GM12878 (cell line): ENCODE results near the gene RHEX. TPM values are rescaled to one million over a fixed set of nuclear protein-coding genes. Genes with fewer than 3 reads are reported as not detected.

Source experiments
- ATAC-seq: fragments of 200-7000 bp; cut with Tn5 transposase; 3 replicates; pipeline ENCODE4 v1.9.1; 2020; ENCODE audit warnings: mild to moderate bottlenecking, moderate library complexity
- BruUV-seq: library from RNA; stranded (reverse); fragments of 400-500 nt; replicated peaks from 2 replicates; lab custom pipeline; 2021; lab: Mats Ljungman, UMichigan
- CTCF ChIA-PET: fragments of 300-600 bp; sonication (Branson Sonifier 250); formaldehyde crosslinking; extraction: SDS; loops from one replicate; lab custom pipeline; 2021; ENCODE audit warnings: inconsistent platforms; lab: Yijun Ruan, JAX
- POLR2A ChIA-PET: fragments of 350-600 bp; formaldehyde crosslinking; extraction: SDS; loops from one replicate; lab custom pipeline; 2021; ENCODE audit warnings: inconsistent platforms; lab: Charles Lee
- RAD21 ChIA-PET: fragments of 300-600 bp; sonication (Branson Sonifier 250); formaldehyde crosslinking; loops from one replicate; lab custom pipeline; 2023; ENCODE audit warnings: antibody characterized with exemption; ENCODE audit not compliant: unreplicated experiment; lab: Charles Lee
- SMC1A ChIA-PET: fragments of 300-600 bp; sonication (Branson Sonifier 250); formaldehyde crosslinking; loops from one replicate; lab custom pipeline; 2023; ENCODE audit not compliant: unreplicated experiment, uncharacterized antibody; lab: Charles Lee
- DNase-seq: peaks from one replicate; pipeline ENCODE4 v3.0.0-alpha.2; 2011; ENCODE audit warnings: low read depth, low spot score
- FAIRE-seq: peaks from 3 replicates; lab custom pipeline; 2011; peaks lifted over from hg19 to GRCh38; lab: Jason Lieb, UNC
- H2AFZ ChIP-seq: 2 replicates; pipeline ENCODE4 v1.6.0; 2011; ENCODE audit warnings: low read depth, low read length, control low read depth; ENCODE audit not compliant: control insufficient read depth
- H3K27ac ChIP-seq: 2 replicates; pipeline ENCODE4 v1.5.1; 2011; ENCODE audit warnings: control low read depth; ENCODE audit not compliant: control insufficient read depth, insufficient read depth
- H3K27me3 ChIP-seq, 2 experiments: replicated peaks in 1 of 2; 2 replicates each; pipeline versions ENCODE4 v1.6.0 to v1.6.1; 2011; ENCODE audit warnings: low read length in 1 of 2; ENCODE audit not compliant: control insufficient read depth in 2 of 2, insufficient read depth in 2 of 2
- H3K36me3 ChIP-seq, 2 experiments: 2 replicates each; pipeline ENCODE4 v1.5.1; 2011; ENCODE audit warnings: low read length in 1 of 2; ENCODE audit not compliant: control insufficient read depth in 2 of 2, insufficient read depth in 2 of 2
- H3K4me1 ChIP-seq: 2 replicates; pipeline ENCODE4 v1.6.1; 2011; ENCODE audit warnings: mild to moderate bottlenecking, low read length, moderate library complexity, mixed read lengths; ENCODE audit not compliant: control insufficient read depth, insufficient read depth
- H3K4me2 ChIP-seq: 2 replicates; pipeline ENCODE4 v1.6.0; 2011; ENCODE audit warnings: control low read depth; ENCODE audit not compliant: control insufficient read depth, insufficient read depth
- H3K4me3 ChIP-seq: fragments of 200-600 bp; sonication (generic); 2 replicates; pipeline ENCODE4 v1.5.1; 2016
- H3K79me2 ChIP-seq: 2 replicates; pipeline ENCODE4 v1.6.0; 2011; ENCODE audit warnings: low read length; ENCODE audit not compliant: control insufficient read depth, insufficient read depth
- H3K9ac ChIP-seq: 2 replicates; pipeline ENCODE4 v1.8.0; 2011; ENCODE audit warnings: low read length, control low read depth, mixed read lengths; ENCODE audit not compliant: control insufficient read depth, insufficient read depth
- H3K9me3 ChIP-seq: replicated peaks from 3 replicates; pipeline ENCODE4 v1.5.1; 2011; ENCODE audit warnings: mild to moderate bottlenecking, low read length; ENCODE audit not compliant: control insufficient read depth, insufficient read depth
- H4K20me1 ChIP-seq: 2 replicates; pipeline ENCODE4 v1.6.0; 2011; ENCODE audit not compliant: control insufficient read depth, insufficient read depth
- IKZF1 ChIP-seq: fragments of 450-650 bp; conservative IDR thresholded peaks from 2 replicates; pipeline ENCODE4 v1.6.1; 2017; ENCODE audit warnings: antibody characterized with exemption, mild to moderate bottlenecking
- IRF4 ChIP-seq: IDR thresholded peaks from 2 replicates; pipeline ENCODE4 v1.6.1; 2011; ENCODE audit warnings: low read depth, low read length
- RELA ChIP-seq: fragments of 450-650 bp; IDR thresholded peaks from 2 replicates; pipeline ENCODE4 v1.8.0; 2014; ENCODE audit warnings: borderline replicate concordance; ENCODE audit not compliant: partially characterized antibody
- ZBTB4 ChIP-seq: fragments of 450-650 bp; formaldehyde crosslinking; IDR thresholded peaks from 2 replicates; pipeline ENCODE4 v1.4.0; 2022; ENCODE audit warnings: mild to moderate bottlenecking, moderate library complexity
- WGBS: methylation state at CpG from one replicate; pipeline ENCODE4 v1.1.6; 2016; ENCODE audit warnings: low lambda C conversion rate; ENCODE audit not compliant: insufficient replicate concordance, insufficient coverage; ENCODE audit errors: missing lambda C conversion rate; 5-methylcytosine and 5-hydroxymethylcytosine counted together
- in situ Hi-C: fragments of 300-500 bp; cut with MboI; formaldehyde crosslinking; loops from 9 replicates; pipeline ENCODE4 v1.14.3; 2018; ENCODE audit warnings: mixed read lengths
- intact Hi-C: fragments of 100-400 bp; cut with micrococcal nuclease; formaldehyde crosslinking; loops from one replicate; pipeline ENCODE4 v1.14.2; 2022; ENCODE audit not compliant: unreplicated experiment
- polyA plus RNA-seq, 11 experiments: library from polyadenylated mRNA; depleted of rRNA in 4 of 11; unstranded in 6 of 11; stranded (reverse) in 5 of 11; fragments of >200 nt; fragmentation: Nextera tagmentation in 4 of 11; fragmentation: Illumina TruSeq in 1 of 11; extraction: Ambion mirVana in 4 of 11; extraction: Trizol in 1 of 11; gene quantifications; 1 replicate in 1 of 11; 2 replicates in 10 of 11; pipeline versions ENCODE4 v1.2.1 to v1.2.3, GENCODE V29; 2011 to 2016; ENCODE audit warnings: inconsistent platforms in 2 of 11, missing spikeins in 2 of 11, low read depth in 1 of 11
- total RNA-seq, 4 experiments: library from RNA; depleted of rRNA in 3 of 4; stranded (reverse); fragments of >200 nt in 3 of 4; fragmentation: Illumina TruSeq in 1 of 4; extraction: Trizol in 1 of 4; gene quantifications; 2 replicates each; pipeline versions ENCODE4 v1.2.1 to v1.2.3, GENCODE V29; 2013 to 2021

Gene RHEX
- total and polyA plus RNA-seq, 10 of the 15 experiments (the other 5 are each of a cell fraction or from before 2014, with no cell fraction given) = 2.4 to 11.4 (median 5.7) TPM

GRCh38 chr1:206015071-206015470 lies 37.9 kb upstream of the RHEX start:
- ChIA-PET POLR2A (no interaction called here), CTCF (interaction anchor here (0.5 to 1.9 kb wide), 4 partner anchors 9 to 448 kb away, joined by 3 to 14 read pairs (median 4); no protein-coding TSS in a partner anchor), SMC1A (interaction anchor here (0.8 kb wide), 1 partner anchor 28 kb away, joined by 3 read pairs; no protein-coding TSS in a partner anchor), RAD21 (interaction anchor here (1.4 kb wide), 1 partner anchor 91 kb away, joined by 4 read pairs; no protein-coding TSS in a partner anchor)
- FAIRE-seq (no peak), DNase-seq (no peak), ATAC-seq (no peak)
- H3K79me2 ChIP-seq = no peaks in the 10 kb centered on the region
- no TSS peak for BruUV-seq
- in situ Hi-C loops (no loop called here), intact Hi-C loops (no loop called here)
- H3K36me3 ChIP-seq = no peaks in the 10 kb centered on the region
- no peaks in the 10 kb centered on the region; a peak in 1 of 4 replicates for H3K27me3 ChIP-seq
- TF ChIP-seq RELA = no peak
- no peak for TF ChIP-seq ZBTB4 (CRISPR knock-in tag)
- TF ChIP-seq IKZF1 = no peak
- TF ChIP-seq IRF4 = no peak
- no peaks in the 10 kb centered on the region for H3K9me3 ChIP-seq
- H4K20me1 ChIP-seq = no peaks in the 10 kb centered on the region
- H2AFZ ChIP-seq = no peak overlapping the region
- H3K27ac ChIP-seq = no peak overlapping the region
- peaks cover 17% of the 10 kb centered on the region for H3K4me1 ChIP-seq
- 0% methylated on average over 1 of the region's 1 CpG for WGBS
- H3K4me2 ChIP-seq = no peak overlapping the region
- H3K9ac ChIP-seq = no peak overlapping the region
- no peak overlapping the region for H3K4me3 ChIP-seq
